Measurements from ENCODE around the gene IL20RB.
"Not testable (repeated sequence)": the region's sequence is repeated elsewhere in the genome, so short reads cannot be mapped to it uniquely, and the experiment has no call there.

The IL20RB gene

DNA sequence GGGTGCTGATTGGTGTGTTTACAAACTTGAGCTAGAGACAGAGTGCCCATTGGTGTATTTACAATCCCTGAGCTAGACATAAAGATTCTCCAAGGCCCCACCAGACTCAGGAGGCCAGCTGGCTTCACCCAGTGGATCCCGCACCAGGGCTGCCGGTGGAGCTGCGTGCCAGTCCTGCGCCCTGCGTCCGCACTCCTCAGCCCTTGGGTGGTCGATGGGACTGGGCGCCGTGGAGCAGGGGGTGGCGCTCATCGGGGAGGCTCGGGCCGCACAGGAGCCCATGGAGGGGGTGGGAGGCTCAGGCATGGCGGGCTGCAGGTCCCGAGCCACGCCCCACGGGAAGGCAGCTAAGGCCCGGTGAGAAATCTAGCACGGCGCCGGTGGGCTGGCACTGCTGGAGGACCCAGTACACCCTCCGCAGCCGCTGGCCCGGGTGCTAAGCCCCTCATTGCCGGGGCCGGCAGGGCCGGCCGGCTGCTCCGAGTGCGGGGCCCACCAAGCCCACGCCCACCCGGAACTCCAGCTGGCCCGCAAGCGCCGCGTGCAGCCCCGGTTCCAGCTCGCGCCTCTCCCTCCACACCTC lies 29.7 kb downstream of the IL20RB start:
- DNase-seq (ENCODE audit: low read depth): not testable (repeated sequence)

- no peak for DNase-seq (ENCODE audit: low read depth)
Observed at GRCh38 chr3:136988651-136989050, 30.9 kb downstream of the IL20RB start.

DNA sequence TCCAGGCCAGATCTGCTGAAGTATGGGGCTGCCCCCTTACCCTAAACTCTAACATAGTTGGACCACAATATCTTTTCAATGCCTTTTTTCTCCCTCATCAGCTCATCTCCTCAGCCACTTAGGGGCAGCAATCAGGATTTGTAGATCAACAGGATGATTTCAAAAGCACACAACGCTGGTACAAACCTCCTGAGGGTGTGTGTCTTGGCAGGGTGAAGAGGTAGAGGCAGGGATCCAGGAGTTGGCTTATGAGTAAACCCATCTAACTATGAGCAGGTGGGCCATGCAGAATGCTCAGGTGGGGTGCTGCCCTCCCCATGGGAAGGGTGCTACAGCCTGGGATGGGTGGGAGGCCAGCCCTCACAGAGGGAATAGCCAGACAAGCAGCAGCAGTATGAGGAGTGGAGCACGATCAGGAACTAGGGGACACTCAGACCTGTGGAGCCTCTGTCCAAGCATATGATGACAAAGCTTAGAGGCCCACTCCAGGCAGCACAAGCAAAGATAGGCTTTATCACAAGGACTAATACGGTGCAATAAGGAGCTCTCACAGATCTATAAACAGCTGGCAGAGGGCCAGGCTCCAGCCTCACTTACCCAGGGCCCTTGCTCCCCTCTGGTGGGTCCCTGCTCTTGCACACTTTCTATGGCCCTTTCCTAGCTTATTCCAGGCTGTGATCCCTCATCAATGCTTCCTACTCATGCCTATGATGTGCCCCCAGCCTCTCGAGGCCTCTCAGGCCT lies 32.2 kb downstream of the IL20RB start:
- DNase-seq (ENCODE audit: low read depth): no peak

DNA sequence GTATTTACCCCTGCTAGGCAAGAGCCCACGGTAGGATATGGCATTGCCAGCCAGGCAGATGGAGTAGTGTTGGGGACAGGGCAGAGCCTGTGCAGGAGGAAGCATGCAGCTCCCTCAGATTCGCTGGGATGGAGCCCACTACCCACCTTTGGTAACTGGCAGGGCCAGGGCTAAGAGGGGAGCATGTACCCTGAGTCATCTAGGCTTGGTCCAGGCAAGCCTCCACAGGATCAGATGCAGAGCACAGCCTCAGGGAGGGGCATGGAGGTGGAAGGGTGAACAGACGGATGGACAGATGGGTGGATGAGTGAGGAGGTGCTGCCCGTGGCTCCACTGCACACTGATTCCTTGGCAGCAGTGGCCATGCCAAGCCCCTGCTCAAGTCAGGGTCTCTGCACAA lies 33.0 kb downstream of the IL20RB start:
- DNase-seq (ENCODE audit: low read depth): no peak

GRCh38 chr3:136992115-136992514 lies 34.3 kb downstream of the IL20RB start:
- no peak for DNase-seq (ENCODE audit: low read depth)

- DNase-seq (ENCODE audit: low read depth): peak; percentile 89
Observed at GRCh38 chr3:136994772-136995516, 37.2 kb downstream of the IL20RB start.

DNA sequence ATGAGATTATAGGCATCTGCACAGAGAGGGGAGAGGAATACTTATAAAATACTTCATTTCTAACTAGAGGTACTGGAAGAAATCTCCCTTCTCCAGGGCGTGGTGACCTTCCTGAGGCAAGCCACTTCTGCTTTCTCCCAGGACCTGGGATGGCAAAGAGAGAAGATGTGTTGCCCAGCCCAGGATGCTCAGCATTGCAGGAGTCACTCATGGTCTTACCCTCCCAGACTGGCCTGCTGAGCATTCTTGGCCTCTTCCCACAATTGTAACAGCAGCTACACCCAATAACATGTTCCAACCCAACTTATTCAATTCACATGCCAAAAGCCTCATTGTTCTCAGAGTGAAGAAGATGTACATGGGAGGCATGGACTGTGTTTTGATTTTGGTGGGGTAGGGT lies 37.9 kb downstream of the IL20RB start:
- no peak for DNase-seq (ENCODE audit: low read depth)

DNA sequence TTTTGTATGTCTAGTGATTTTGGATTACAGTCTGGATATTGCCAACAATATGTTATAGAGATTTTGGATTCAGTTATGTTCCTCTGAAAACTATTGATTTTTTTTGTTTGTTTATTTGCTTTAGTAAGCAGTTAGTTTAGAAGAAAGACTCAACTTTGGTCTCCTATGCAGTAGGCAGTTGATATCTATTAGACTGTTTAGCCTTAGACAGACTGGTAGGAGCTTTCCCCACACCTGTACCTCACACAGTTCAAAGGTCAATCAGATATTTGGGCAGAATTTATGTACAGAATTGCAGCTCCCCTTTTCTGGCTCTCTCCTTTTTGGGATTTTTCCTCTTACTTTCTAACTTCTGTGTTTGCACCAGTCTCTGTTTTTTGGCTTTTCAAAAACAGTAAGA lies 42.3 kb downstream of the IL20RB start:
- no peak for DNase-seq (ENCODE audit: low read depth)

DNA sequence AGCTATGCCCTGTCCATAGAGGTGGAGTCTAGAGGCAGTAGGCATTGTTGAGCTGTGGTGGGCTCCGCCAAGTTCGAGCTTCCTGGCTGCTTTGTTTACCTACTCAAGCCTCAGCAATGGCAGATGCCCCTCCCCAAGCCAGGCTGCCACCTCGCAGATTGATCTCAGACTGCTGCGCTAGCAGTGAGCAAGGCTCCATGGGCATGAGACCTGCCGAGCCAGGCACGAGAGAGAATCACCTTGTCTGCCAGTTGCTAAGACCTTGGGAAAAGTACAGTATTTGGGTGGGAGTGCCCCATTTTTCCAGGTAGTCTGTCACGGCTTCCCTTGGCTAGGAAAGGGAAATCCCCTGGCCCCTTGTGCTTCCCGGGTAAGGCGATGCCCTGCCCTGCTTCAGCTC lies 49.6 kb downstream of the IL20RB start:
- DNase-seq (ENCODE audit: low read depth): not testable (repeated sequence)

DNA sequence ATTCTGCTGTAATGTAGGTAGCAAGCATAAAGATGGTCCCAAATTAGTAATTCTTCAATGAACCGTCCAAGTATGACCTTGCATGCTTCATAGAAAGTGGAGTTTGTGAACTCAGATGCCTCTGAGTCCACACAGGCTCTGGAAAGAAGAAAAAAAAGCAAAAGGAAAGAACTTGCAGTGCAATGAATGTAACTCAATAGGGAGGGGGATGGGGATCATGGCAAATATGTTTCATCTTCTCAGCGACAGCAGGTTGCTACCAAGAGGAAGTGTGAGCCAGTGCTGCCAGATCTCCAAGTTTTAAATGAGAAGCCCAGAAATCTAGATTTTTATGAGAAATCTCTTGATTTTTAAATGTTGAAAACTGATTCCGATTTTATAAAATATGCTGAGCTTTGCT lies 50.3 kb downstream of the IL20RB start:
- no peak for DNase-seq (ENCODE audit: low read depth)

GRCh38 chr3:137008976-137009375 lies 51.2 kb downstream of the IL20RB start:
- no peak for DNase-seq (ENCODE audit: low read depth)

GRCh38 chr3:137010137-137010536 lies 52.4 kb downstream of the IL20RB start:
- no peak for DNase-seq (ENCODE audit: low read depth)

DNA sequence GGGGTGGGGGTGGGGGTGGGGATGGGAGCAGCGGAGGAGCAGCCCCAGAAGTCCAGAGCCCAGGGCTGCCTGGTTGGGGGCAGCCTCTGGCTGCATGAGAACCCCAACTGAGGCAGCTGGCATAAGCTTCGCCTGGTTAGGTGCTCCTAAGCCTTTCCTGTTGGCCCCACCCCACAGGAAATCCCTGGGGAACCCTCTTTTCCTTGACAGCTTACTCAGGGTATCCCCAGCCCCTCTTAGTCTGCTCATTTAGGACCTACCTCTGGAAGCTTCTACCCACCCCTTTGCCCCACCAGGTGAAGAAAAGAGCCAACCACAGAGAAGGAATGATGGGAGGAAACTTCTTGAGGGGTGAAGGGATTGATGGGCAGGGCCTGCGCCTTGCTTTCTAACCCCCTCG lies 53.4 kb downstream of the IL20RB start:
- no peak for DNase-seq (ENCODE audit: low read depth)

DNA sequence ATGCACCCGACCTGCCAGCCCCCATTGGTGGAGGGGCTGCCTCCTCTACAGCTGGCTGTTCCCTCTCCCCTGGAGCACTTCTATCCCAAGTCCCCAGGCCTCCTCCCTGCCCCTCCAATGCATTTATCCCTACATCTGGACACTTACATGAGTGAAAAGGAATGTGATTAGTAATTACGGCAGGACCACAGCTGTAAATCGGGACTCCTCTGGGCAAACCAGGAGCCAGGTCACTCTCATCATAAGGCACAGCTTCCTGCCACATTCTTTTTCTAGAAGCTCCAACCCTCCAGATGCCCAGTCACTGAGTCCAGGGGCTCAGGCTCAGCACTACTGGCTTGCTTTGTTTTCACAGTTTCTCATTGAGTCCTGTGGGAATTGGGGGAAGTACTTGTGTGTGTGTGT lies 54.3 kb downstream of the IL20RB start:
- peak; percentile 66 for DNase-seq (ENCODE audit: low read depth)

GRCh38 chr3:137013951-137014688 lies 56.3 kb downstream of the IL20RB start:
- peak; percentile 80 for DNase-seq (ENCODE audit: low read depth)

DNA sequence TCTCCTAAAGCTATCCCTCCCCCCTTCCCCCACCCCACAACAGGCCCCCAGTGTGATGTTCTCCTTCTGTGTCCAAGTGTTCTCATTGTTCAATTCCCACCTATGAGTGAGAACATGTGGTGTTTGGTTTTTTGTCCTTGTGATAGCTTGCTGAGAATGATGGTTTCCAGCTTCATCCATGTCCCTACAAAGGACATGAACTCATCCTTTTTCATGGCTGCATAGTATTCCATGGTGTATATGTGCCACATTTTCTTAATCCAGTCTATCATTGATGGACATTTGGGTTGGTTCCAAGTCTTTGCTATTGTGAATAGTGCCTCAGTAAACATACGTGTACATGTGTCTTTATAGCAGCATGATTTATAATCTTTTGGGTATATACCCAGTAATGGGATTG lies 59.5 kb downstream of the IL20RB start:
- not testable (repeated sequence) for DNase-seq (ENCODE audit: low read depth)

DNA sequence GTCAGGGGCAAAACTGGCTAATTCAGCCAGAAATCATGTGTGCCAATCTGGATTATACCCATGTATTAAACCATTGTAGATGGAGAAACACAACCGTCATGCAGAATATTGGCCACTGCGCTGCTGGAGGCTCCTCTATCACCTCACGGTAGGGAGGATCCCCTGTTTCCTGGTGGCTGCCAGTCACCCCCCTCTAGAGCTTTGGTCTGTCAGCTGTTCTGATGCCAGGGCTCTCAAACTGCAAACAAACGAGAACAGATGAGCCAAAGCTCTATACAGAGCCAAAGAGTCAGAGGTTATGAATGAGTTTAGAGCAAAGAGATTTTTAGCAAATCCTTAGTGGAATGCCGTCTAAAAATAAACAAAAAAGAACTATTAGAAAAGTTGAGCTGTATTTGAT lies 62.5 kb downstream of the IL20RB start:
- DNase-seq (ENCODE audit: low read depth): no peak

DNA sequence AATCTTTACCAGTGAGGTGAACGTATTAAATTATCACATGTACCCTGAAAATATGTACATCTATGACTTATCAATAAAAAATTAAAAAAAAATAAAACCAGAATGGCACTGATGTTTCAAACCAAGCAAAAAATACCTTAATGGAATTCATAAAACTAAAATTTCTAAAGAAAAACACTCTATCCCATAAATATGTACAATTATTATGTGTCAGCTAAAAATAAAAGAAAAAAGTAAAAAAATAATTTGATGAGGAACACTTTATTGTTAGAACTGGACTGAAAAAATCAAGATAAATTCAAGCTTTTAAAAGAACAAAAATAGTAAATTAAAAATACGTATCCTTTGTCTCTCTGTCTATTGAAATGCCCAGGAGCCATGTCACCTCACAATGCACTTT lies 63.1 kb downstream of the IL20RB start:
- DNase-seq (ENCODE audit: low read depth): no peak

DNA sequence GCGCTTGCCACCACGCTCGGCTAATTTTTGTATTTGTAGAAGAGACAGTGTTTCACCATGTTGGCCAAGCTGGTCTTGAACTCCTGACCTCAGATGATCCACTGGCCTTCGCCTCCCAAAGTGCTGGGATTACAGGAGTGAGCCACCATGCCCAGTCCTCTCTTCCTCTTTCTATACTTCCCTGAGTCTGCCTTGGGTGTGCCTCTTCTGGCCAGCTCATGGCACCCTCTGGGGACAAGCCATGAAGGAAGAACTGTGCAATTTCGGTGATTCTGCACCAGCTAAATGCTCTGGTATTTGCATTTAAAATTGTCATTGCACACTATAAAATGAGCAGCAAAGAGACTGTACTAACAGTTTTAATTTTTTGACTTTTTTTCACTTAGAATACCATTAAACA lies 66.6 kb downstream of the IL20RB start:
- DNase-seq (ENCODE audit: low read depth): no peak

DNA sequence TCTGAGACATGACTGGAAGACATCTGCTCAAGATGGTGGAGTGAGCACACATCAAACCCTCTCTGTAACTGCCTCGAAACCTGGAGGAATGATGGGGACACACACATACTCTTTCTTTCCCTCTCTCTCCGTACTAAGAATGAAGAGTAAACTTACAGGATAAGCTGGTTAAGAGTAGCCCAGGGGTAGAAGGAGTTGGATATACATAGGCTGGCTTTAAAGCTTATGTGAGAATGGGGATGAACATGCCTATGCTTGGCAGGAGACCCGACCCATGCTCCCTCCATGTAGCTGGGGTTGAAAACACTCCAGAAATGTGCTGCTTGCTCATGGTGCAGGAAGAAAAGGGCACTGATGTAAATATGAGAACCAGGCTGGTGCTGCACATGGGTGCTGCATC lies 68.9 kb downstream of the IL20RB start:
- no peak for DNase-seq (ENCODE audit: low read depth)

GRCh38 chr3:137032465-137033120 lies 74.8 kb downstream of the IL20RB start:
- DNase-seq (ENCODE audit: low read depth): peak; percentile 64

GRCh38 chr3:137035631-137036030 lies 77.8 kb downstream of the IL20RB start:
- DNase-seq (ENCODE audit: low read depth): no peak
